ENCODE measurements around the gene TOP3A.

TOP3A gene

GRCh38 chr17:18253947-18254821, 60.6 kb downstream of the TOP3A start:
- ATAC-seq, result no peak

GRCh38 chr17:18253187-18253884, 61.5 kb downstream of the TOP3A start:
- DNase-seq (no peak), ATAC-seq (no peak)

More at GRCh38 chr17:18253947-18254821, 60.6 kb downstream of the TOP3A start:
- no peak for DNase-seq

- ATAC-seq (no peak), DNase-seq (no peak)
These were observed 62.6 kb downstream of the TOP3A start for GRCh38 chr17:18252160-18252559.

DNA sequence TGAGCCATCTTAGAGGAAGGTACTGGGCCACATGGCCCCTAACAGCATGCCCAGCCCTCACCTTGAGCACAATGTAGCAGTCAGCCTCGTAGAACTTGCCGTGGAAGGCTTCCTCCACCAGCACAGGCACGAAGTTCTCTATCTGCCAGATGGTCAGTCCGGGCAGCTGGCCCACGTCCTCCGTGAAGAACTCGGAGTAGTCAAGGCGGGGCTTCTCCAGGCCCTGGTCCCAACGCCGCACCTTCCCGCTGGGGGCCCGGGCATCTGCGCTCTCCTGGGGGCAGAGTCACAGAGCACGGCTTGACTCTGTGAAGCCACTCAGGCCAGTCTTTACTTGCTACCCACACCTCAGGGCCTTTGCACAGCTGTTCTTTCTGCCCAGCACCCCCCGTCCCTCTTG, 63.6 kb downstream of the TOP3A start:
- ATAC-seq, result no peak
- no peak for DNase-seq

DNA sequence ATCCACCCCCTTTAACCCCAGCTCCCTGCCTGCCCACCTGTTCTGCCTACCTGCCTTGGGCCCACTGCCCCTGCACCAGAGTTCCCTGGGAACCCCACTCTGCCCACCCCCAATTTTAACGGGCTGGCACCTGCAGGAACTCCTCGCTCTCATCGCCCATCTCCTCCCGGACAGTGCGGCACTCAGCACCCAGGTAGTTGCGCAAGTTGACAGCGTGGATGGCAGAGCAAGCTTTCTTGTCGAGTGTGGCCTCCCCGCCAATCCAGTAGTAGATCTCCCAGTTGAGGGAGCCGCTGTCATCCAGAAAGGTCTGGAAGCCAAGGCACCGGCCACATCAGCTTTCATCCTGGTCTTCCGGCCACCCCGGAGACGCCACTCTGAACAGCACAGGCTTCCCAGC, 64.1 kb downstream of the TOP3A start:
- ATAC-seq, result no peak
- no peak for DNase-seq

- ATAC-seq (no peak), DNase-seq (no peak)
These were observed 64.5 kb downstream of the TOP3A start for GRCh38 chr17:18250259-18250658.

- ATAC-seq (no peak), DNase-seq (no peak)
These were observed 66.0 kb downstream of the TOP3A start for GRCh38 chr17:18248811-18249210.

GRCh38 chr17:18248300-18248731, 66.5 kb downstream of the TOP3A start:
- DNase-seq (peak; percentile 71), ATAC-seq (peak; percentile 45)

- ATAC-seq (no peak), DNase-seq (no peak)
These were observed 67.2 kb downstream of the TOP3A start for GRCh38 chr17:18247613-18248001.

DNA sequence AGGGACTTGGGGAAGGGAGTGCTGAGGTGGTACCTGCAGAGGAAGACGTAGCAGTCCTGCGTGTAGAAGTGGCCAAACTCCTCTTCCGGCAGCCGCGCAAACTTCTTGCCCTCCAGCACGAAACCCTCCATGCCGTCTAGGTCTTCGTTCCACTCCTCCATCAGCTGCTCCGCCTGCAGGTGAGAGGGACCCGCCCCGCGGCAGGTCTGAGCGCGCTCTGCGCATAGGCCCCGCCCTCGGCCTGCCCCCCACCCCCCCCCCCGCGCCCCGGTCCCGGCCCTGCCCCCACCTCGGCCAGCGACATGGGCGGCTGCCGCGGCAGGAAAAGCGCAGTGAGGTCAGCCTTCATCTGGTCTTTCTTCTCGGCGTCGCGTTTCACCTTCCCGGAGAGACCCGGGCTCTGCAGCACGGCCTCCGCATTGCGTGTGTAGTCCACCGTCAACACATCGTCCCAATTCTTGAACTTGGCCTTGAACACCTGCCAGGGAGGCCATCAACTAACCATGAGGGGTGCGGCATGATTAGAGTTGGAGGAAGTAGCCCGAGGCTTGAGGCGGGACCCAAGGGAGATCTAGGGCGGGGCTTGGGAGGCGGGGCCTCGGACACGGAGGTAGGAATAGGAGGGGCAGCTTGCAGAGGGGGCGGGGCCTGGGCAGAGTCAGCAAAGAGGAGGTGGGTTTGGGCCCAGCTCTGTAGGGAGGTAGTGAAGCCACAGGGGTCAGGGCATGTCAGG, 67.7 kb downstream of the TOP3A start:
- peak; percentile 53 for DNase-seq

GRCh38 chr17:18246109-18246725, 68.6 kb downstream of the TOP3A start:
- no peak for ATAC-seq
- DNase-seq, result no peak

More for the DNA sequence above, 67.7 kb downstream of the TOP3A start:
- peak; percentile 20 for ATAC-seq

DNA sequence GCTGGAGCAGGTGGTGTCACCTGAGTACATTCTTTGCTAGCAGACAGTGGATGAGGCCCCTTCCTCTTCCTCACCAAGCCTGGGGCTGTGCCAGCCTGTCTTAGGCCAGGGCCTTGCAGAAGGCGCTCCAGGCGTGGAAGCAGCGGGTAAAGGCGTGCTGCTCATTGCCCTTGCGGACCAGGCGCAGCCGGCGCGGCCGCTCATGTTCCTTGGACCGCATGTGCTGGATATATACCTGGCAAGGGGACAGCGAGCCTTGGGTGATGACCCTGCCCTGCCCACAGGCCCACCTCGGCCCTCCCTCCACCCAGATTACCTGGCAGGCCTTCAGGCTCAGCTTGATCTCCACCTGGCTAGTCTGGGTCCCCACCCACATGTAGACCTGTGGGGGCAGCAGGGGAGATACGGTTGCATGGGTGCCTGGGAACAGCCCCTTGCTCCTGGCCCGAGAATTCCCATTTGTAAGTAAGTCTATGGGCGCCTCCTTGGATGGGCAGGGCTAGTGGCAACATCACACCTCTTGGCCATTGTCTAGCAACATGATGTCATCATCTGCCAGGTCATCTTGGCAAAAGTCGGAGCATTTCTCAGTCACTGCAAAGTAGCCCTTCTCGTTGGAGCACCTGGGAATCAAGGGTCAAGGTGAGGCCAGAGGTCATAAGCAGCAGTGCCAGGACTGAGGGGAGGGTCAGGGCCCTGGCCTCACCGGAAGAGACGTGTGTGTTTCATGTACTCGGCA, 69.6 kb downstream of the TOP3A start:
- ATAC-seq, result no peak
- DNase-seq, result no peak

DNA sequence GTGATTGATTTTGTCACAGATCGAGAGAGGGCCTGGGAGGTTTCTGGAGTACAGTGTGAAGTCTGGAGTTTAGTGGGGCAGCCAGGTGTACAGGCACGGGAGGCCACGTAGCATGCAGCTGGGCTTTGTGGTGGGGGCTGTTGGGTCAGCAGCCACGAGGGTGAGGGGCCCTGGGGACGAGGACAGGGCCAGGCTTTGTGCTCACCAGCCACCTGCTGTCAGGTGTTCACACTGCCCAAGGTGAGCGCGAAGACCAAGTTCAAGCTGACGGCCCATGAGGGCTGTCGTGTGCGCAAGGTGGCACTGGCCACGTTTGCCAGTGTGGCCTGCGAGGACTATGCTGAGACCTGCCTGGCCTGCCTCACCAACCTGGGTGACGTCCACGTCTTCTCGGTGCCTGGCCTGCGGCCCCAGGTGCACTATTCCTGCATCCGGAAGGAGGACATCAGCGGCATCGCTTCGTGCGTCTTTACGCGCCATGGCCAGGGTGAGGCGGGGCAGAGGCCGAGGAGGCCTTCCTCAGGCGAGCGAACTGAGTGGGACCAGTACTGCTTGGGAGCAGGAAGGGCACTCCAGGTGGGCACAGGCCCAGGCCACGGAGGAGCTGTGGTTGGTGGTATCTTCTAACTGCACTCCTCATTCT, 73.4 kb downstream of the TOP3A start:
- DNase-seq, result no peak
- ATAC-seq, result no peak

- ATAC-seq (no peak), DNase-seq (no peak)
These were observed 74.3 kb downstream of the TOP3A start for GRCh38 chr17:18240449-18240848.

GRCh38 chr17:18238299-18238698, 76.5 kb downstream of the TOP3A start:
- no peak for DNase-seq
- ATAC-seq, result no peak

DNA sequence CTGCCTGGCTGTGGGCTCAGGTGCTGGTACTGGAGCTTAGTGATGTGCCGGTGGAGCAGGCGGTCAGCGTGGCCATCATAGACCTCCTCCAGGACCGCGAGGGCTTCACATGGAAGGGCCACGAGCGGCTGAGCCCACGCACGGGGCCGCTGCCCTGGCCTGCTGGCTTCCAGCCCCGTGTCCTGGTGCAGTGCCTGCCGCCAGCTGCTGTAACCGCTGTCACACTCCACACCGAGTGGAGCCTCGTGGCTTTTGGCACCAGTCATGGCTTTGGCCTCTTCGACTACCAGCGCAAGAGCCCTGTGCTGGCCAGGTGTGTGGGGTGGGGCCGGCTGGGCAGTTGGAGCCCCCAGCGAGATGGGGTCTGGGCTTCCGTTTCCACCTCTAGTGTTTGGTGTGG, 77.3 kb downstream of the TOP3A start:
- no peak for ATAC-seq
- no peak for DNase-seq

DNA sequence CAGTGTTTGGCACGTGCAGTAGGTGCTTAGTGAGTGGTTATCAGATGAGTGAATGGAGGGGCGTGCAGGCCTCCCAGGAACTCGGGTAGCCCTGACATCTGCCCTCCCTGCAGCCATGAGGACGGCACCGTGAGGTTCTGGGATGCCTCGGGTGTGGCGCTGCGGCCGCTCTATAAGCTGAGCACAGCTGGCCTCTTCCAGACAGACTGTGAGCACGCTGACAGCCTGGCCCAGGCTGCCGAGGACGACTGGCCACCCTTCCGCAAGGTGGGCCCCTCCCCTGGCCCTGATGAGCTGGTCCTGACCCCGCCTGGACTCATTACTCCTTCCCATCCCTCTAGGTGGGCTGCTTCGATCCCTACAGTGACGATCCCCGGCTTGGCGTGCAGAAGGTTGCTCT, 78.3 kb downstream of the TOP3A start:
- DNase-seq, result no peak
- no peak for ATAC-seq

DNA sequence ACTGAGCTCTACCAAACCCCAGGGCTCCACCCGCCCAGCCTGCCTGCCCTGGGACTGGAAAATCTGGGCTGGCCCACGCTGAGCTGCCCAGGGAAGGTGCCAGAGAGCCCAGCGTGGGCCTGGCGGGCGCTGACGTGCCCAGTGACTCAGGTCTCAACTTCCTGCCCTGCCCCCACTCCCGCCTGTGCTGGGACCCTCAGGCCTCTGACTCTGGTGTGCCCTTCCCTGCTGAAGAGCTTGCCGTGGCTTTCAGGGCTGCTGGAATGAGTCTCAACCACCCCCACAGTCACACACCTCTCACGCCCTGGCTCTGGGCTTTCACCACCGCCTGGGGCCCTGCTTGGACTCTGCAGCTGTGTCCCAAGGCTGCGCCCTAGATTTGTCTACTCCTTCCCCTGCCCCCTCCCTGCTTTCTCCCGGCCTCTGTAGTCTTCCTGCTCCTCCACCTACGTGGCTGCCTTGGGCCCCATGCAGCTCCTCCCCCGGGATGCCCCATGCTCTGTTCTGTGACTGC, 79.0 kb downstream of the TOP3A start:
- DNase-seq (peak; percentile 70), ATAC-seq (peak; percentile 75)

DNA sequence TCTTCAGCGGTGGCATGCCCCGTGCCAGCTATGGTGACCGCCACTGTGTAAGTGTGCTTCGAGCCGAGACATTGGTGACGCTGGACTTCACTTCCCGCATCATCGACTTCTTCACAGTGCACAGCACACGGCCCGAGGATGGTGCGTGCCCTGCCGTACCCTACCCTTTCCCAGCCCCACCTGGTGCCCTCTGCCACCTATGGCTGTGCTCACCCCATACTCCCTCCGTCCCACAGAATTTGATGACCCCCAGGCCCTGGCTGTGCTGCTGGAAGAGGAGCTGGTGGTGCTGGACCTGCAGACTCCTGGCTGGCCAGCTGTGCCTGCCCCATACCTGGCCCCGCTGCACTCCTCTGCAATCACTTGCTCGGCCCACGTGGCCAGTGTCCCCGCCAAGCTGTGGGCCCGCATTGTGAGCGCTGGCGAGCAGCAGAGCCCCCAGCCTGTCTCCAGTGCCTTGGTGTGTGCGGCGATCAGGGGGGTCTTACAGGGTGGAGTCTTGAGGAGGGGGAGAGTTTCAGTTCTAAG, 79.9 kb downstream of the TOP3A start:
- no peak for ATAC-seq
- DNase-seq, result no peak

GRCh38 chr17:18233803-18234518, 80.8 kb downstream of the TOP3A start:
- no peak for ATAC-seq

More at GRCh38 chr17:18233803-18234518, 80.8 kb downstream of the TOP3A start:
- DNase-seq, result no peak

Measured in stimulated activated naive CD8-positive, alpha-beta T cell treated with anti-CD3 and anti-CD28 coated beads, Interleukin-15, Interleukin-2, amounts not matched to agents 100 U/mL and 50 U/mL, for 24 hours (primary cell).